ENCODE measurements around the gene CRIP2.

GRCh38 chr14:105519946-105520698, 45.5 kb downstream of the CRIP2 start:
- TF ChIP-seq POLR2AphosphoS5 (IDR thresholded peaks at IDR 0.05; ENCODE audit: borderline replicate concordance, low read depth, low read length) (no peak), EZH2 (IDR thresholded peaks at IDR 0.05) (no peak)
